Gastrocnemius medialis (tissue), 4 donors: ENCODE results near the gene MACROD2. TPM values are rescaled to one million over a fixed set of nuclear protein-coding genes. Genes with fewer than 3 reads are reported as not detected.

Source experiments
- ATAC-seq, 2 donors: fragments of 150-250 bp; one replicate each; pipeline ENCODE4 v1.9.1; 2016
- DNase-seq, 2 donors: peaks; one replicate each; pipeline ENCODE4 v3.0.0-alpha.2; 2019
- H3K27ac ChIP-seq, 4 donors: fragments of 200-600 bp; sonication (generic); 1 replicate in 1 of 4; 2 replicates in 3 of 4; pipeline ENCODE4 v1.5.1; 2016 to 2018; ENCODE audit warnings: mild to moderate bottlenecking in 2 of 4, moderate library complexity in 1 of 4
- H3K27me3 ChIP-seq, 3 donors: fragments of 200-600 bp; sonication (generic) in 2 of 3; 1 replicate in 1 of 3; 2 replicates in 2 of 3; pipeline versions ENCODE4 v1.5.1 to v1.6.0; 2016 to 2019; ENCODE audit warnings: mild to moderate bottlenecking in 1 of 3, moderate library complexity in 1 of 3
- H3K36me3 ChIP-seq, 2 donors: fragments of 200-600 bp; sonication (generic) in 1 of 2; one replicate each; pipeline ENCODE4 v1.5.1; 2017 to 2018
- H3K4me1 ChIP-seq, 2 donors: fragments of 200-600 bp; sonication (generic) in 1 of 2; one replicate each; pipeline ENCODE4 v1.5.1; 2016 to 2017; ENCODE audit warnings: mild to moderate bottlenecking in 2 of 2
- H3K4me3 ChIP-seq, 4 donors: fragments of 200-600 bp; sonication (generic) in 3 of 4; 1 replicate in 1 of 4; 2 replicates in 3 of 4; pipeline ENCODE4 v1.5.1; 2016 to 2019; ENCODE audit warnings: mild to moderate bottlenecking in 2 of 4
- H3K9me3 ChIP-seq, 3 donors: fragments of 200-600 bp; sonication (generic) in 2 of 3; 1 replicate in 1 of 3; 2 replicates in 2 of 3; pipeline ENCODE4 v1.5.1; 2016 to 2019
- POLR2A ChIP-seq, 2 donors: fragments of 450-650 bp; IDR thresholded peaks; one replicate each; pipeline ENCODE4 v1.6.1; 2017; ENCODE audit warnings: antibody characterized with exemption in 2 of 2, mild to moderate bottlenecking in 2 of 2, moderate library complexity in 2 of 2
- in situ Hi-C, 4 donors: fragments of 200-750 bp; cut with MboI; loops; one replicate each; pipeline versions ENCODE4 v1.15.0 to v1.8.0; 2017; ENCODE audit warnings: low sequenced_read_pairs in 4 of 4
- intact Hi-C: fragments of 100-400 bp; cut with DNase I; formaldehyde crosslinking; loops from one replicate; pipeline ENCODE4 v1.15.1; 2023; ENCODE audit warnings: low total_unique reads
- total RNA-seq, 4 donors: library from RNA; depleted of rRNA; stranded (reverse); fragments of >200 nt; gene quantifications; one replicate each; pipeline versions ENCODE4 v1.1.0 to v1.2.3, GENCODE V29; 2016
- TF ChIP-seq, protein P1 (sequence below), 5 experiments: fragments of 450-650 bp in 3 of 5; fragments of 200-600 bp in 2 of 5; sonication (generic) in 2 of 5; IDR thresholded peaks in 4 of 5; conservative IDR thresholded peaks in 1 of 5; 1 replicate in 4 of 5; 2 replicates in 1 of 5; pipeline ENCODE4 v1.5.1; 2016 to 2019; ENCODE audit warnings: antibody characterized with exemption in 5 of 5, mild to moderate bottlenecking in 3 of 5, moderate library complexity in 3 of 5

The MACROD2 gene
- total RNA-seq, 4 donors from 2014 or later: 1.8 to 10.2 (median 3.6) TPM

DNA sequence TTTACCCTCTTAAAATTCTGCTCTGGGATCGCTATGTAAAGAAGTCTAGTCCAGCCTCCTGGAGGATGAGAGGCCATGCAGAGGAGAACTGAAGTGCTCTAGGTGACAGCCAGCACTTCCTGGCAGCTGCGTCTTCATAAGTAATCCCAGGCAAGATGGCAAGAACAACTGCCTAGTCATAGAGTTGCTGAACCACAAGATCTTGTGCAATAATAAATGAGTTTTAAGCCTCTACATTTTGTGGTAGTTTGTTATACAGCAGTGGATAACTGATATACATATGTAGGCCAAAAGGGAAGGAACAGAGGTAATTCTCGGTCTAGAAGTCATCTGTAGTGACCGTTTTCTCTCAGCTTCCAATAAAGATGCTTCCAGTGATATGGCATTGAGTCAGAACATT is 445.9 kb downstream of the MACROD2 start:
- no peak for DNase-seq
- Histone ChIP-seq H3K27me3 (no peaks in the 10 kb centered on the region), H3K36me3 (no peaks in the 10 kb centered on the region), H3K4me3 (no peak overlapping the region), H3K27ac (no peak overlapping the region), H3K4me1 (no peaks in the 10 kb centered on the region), H3K9me3 (no peaks in the 10 kb centered on the region)
- intact Hi-C loops: no loop called here
- TF ChIP-seq, protein P1, sequence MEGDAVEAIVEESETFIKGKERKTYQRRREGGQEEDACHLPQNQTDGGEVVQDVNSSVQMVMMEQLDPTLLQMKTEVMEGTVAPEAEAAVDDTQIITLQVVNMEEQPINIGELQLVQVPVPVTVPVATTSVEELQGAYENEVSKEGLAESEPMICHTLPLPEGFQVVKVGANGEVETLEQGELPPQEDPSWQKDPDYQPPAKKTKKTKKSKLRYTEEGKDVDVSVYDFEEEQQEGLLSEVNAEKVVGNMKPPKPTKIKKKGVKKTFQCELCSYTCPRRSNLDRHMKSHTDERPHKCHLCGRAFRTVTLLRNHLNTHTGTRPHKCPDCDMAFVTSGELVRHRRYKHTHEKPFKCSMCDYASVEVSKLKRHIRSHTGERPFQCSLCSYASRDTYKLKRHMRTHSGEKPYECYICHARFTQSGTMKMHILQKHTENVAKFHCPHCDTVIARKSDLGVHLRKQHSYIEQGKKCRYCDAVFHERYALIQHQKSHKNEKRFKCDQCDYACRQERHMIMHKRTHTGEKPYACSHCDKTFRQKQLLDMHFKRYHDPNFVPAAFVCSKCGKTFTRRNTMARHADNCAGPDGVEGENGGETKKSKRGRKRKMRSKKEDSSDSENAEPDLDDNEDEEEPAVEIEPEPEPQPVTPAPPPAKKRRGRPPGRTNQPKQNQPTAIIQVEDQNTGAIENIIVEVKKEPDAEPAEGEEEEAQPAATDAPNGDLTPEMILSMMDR (IDR thresholded peaks at IDR 0.05 in 4 of 5, conservative IDR thresholded peaks at IDR 0.05 in 1 of 5): no peak
- TF ChIP-seq POLR2A (IDR thresholded peaks at IDR 0.05): no peak
- no peak for ATAC-seq
- in situ Hi-C loops: no loop called here

DNA sequence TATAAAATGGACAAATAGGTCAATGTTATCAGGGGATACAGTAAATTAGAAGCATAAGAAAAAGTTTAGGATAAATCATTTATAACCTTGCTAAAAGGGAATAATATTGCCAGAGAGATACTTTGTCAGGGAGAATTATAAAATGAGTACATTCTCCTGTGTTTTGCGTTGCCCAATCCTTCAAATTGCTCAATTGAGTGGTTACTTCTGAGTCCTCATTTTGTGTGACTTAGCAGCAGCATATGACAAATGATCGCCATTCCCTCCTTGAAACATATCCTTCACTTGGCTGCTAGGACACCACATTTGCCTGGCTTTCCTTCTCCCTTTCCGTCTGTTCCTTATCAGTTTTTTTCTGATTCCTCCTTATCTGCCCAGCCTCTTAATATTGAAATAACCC is 448.8 kb downstream of the MACROD2 start:
- Histone ChIP-seq H3K27ac (no peak overlapping the region), H3K36me3 (no peaks in the 10 kb centered on the region), H3K27me3 (no peaks in the 10 kb centered on the region), H3K4me3 (no peak overlapping the region), H3K9me3 (no peaks in the 10 kb centered on the region), H3K4me1 (no peaks in the 10 kb centered on the region)
- no peak for ATAC-seq
- in situ Hi-C loops (no loop called here), intact Hi-C loops (no loop called here)
- TF ChIP-seq, protein P1 (IDR thresholded peaks at IDR 0.05 in 4 of 5, conservative IDR thresholded peaks at IDR 0.05 in 1 of 5): no peak
- TF ChIP-seq POLR2A (IDR thresholded peaks at IDR 0.05): no peak
- DNase-seq: no peak

DNA sequence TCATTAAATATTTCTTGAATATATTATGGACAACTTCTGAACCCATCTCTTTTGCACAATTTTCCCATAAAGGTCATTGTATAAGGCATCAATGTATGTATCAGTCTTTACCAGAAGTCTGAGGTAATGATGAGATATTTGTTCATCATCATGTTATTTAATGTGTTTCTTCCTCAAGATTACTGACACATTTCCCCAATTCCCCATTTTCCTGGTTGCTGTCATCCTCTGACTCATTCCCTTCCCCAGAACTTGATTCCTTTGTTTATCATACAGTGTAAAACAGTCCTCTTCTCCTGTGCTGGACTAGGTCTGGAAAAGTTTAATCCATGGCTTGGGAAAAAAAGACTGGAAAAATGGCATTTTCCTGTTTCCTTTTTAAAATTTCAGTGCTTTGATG is 450.0 kb downstream of the MACROD2 start:
- Histone ChIP-seq H3K4me3 (no peak overlapping the region), H3K27me3 (no peaks in the 10 kb centered on the region), H3K4me1 (no peaks in the 10 kb centered on the region), H3K36me3 (no peaks in the 10 kb centered on the region), H3K27ac (no peak overlapping the region), H3K9me3 (no peaks in the 10 kb centered on the region)
- ATAC-seq (no peak), DNase-seq (no peak)
- TF ChIP-seq, protein P1 (IDR thresholded peaks at IDR 0.05 in 4 of 5, conservative IDR thresholded peaks at IDR 0.05 in 1 of 5): no peak
- no peak for TF ChIP-seq POLR2A (IDR thresholded peaks at IDR 0.05)
- in situ Hi-C loops (no loop called here), intact Hi-C loops (no loop called here)

DNA sequence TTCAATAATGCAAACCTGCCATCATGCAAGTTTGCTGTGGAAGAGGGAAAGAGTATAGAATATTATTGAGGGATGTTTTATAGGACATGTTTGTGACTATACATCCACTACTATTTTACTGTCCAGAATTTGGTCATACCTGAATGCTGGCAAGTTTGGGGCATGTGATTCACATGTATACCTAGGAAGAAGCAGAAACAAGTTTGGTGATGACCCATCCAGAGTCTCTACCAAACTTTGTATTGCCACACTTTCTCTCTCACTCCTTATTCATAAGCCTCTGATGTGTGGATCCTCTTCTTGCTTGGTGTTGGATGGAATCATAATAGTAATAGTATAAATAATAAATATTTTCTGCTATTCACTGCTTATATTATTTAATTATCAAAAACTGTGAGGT is 450.6 kb downstream of the MACROD2 start:
- intact Hi-C loops: no loop called here
- in situ Hi-C loops: no loop called here
- no peaks in the 10 kb centered on the region for H3K4me1 ChIP-seq
- H3K9me3 ChIP-seq: no peaks in the 10 kb centered on the region
- no peak overlapping the region for H3K4me3 ChIP-seq
- DNase-seq (no peak), ATAC-seq (no peak)
- TF ChIP-seq, protein P1 (IDR thresholded peaks at IDR 0.05 in 4 of 5, conservative IDR thresholded peaks at IDR 0.05 in 1 of 5): no peak
- no peak for TF ChIP-seq POLR2A (IDR thresholded peaks at IDR 0.05)
- no peak overlapping the region for H3K27ac ChIP-seq
- no peaks in the 10 kb centered on the region for H3K27me3 ChIP-seq
- H3K36me3 ChIP-seq: no peaks in the 10 kb centered on the region

DNA sequence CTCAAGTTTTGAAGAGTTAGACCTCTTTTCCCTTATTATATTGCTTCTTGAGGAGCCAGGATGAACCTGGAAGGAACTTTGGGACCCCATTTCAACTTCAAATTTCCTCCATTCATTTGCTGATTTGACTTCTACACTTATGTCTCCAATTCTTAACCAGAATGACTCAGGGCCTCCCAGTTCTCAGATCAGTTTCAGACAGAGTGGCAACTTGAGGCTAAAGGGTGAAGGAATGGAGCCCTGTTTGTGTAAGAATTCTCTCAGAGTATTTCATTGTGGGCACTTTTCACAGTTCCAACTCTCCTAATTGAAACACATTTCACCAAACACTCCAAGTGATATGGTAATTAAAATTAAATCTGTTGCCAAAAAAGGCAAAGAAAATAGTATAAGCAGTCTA is 451.1 kb downstream of the MACROD2 start:
- Histone ChIP-seq H3K27me3 (no peaks in the 10 kb centered on the region), H3K9me3 (no peaks in the 10 kb centered on the region), H3K27ac (no peak overlapping the region), H3K4me3 (no peak overlapping the region), H3K36me3 (no peaks in the 10 kb centered on the region), H3K4me1 (no peaks in the 10 kb centered on the region)
- ATAC-seq: no peak
- no peak for DNase-seq
- no peak for TF ChIP-seq POLR2A (IDR thresholded peaks at IDR 0.05)
- TF ChIP-seq, protein P1 (IDR thresholded peaks at IDR 0.05 in 4 of 5, conservative IDR thresholded peaks at IDR 0.05 in 1 of 5): no peak
- in situ Hi-C loops: no loop called here
- intact Hi-C loops: no loop called here
